Esophagus (tissue), 2 donors: Measurements from ENCODE around the gene PPP1R13L. TPM values are rescaled to one million over a fixed set of nuclear protein-coding genes. Genes with fewer than 3 reads are reported as not detected.

Experiments
- H3K27ac ChIP-seq, 2 donors: one replicate each; pipeline ENCODE4 v1.5.1; 2013; ENCODE audit warnings: low read depth in 2 of 2, mild to moderate bottlenecking in 2 of 2, inconsistent platforms in 1 of 2, low read length in 1 of 2, moderate library complexity in 1 of 2
- H3K27me3 ChIP-seq, 2 donors: one replicate each; pipeline ENCODE4 v1.6.1; 2013; ENCODE audit warnings: low read length in 2 of 2, control low read depth in 1 of 2, mild to moderate bottlenecking in 1 of 2; ENCODE audit not compliant: insufficient read depth in 2 of 2, control insufficient read depth in 1 of 2
- H3K36me3 ChIP-seq, 2 donors: one replicate each; pipeline ENCODE4 v1.6.1; 2013; ENCODE audit warnings: low read length in 1 of 2; ENCODE audit not compliant: control insufficient read depth in 2 of 2, insufficient read depth in 2 of 2
- H3K4me1 ChIP-seq, 2 donors: one replicate each; pipeline ENCODE4 v1.6.1; 2013; ENCODE audit warnings: low read length in 1 of 2; ENCODE audit not compliant: control insufficient read depth in 2 of 2, insufficient read depth in 2 of 2
- H3K4me3 ChIP-seq, 2 donors: one replicate each; pipeline ENCODE4 v1.5.1; 2013; ENCODE audit warnings: low read length in 2 of 2, mild to moderate bottlenecking in 2 of 2, low read depth in 1 of 2, moderate library complexity in 1 of 2
- H3K9me3 ChIP-seq, 2 donors: one replicate each; pipeline ENCODE4 v1.6.1; 2013; ENCODE audit warnings: mild to moderate bottlenecking in 2 of 2, low read depth in 1 of 2, low read length in 1 of 2, moderate library complexity in 1 of 2; ENCODE audit not compliant: control insufficient read depth in 2 of 2, insufficient read depth in 1 of 2
- WGBS, 2 donors: extraction: QIAGEN DNeasy Blood & Tissue Kit; methylation state at CpG; one replicate each; pipeline ENCODE4 v1.1.7; 2013; 5-methylcytosine and 5-hydroxymethylcytosine counted together
- polyA plus RNA-seq, 2 donors: library from polyadenylated mRNA; stranded (reverse); fragments of 200-250 nt; gene quantifications; one replicate each; pipeline ENCODE4 v1.2.3, GENCODE V29; 2013
- donor health status: healthy with polysubstance abuse.
- donor health status: Bipolar disorder and iron deficiency.

The PPP1R13L gene
- polyA plus RNA-seq, 2 donors = 163 to 233 TPM

DNA sequence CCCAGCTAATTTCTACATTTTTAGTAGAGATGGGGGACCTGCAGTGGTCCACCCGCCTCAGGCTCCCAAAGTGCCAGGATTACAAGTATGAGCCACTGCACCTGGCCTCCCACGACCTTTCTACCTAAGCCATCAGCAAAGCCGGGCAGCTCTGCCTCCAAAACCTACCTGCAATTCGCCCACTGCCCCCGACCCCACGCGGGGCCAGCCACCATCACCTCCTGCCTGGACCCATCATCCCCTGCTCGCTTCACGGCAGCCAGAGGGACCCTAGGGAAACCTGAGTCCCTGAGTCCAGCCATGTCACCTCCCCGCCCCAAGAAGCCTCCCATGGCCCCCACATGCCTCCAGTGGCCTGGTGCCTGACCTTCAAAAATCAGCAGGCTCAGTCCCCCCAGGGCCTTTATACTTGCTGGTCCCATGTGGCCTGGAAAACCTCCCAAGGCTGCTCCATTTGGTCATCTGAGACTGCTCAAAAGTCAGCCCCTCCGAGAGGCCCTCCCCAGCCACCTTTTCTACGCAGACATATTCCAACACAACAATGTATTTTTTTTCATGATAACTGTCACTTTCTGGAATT lies 46.6 kb downstream of the PPP1R13L start:
- peaks cover 0 to 38% of the 10 kb centered on the region in 2 donors for H3K36me3 ChIP-seq
- 92 to 93% methylated on average over 12 of the region's 12 CpGs for WGBS, 2 donors
- no peak overlapping the region for H3K27ac ChIP-seq

DNA sequence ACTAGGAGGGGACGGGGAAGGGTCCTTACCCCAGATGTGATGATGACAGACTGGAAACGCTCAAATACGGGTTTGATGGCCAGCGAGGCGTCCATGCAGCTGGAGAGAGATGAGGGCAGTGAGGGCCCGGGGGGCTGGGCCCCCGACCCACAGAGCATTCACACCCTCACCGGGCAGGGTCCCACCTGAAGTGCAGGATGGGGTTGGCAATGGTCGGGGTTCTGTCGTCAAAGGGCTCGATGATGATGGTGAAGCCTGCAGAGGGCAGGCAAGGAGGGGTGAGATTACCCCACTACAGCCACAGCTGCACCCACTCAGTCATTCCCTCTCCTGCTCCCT lies 47.5 kb downstream of the PPP1R13L start:
- Histone ChIP-seq H3K36me3 (peaks cover 0 to 39% of the 10 kb centered on the region in 2 donors), H3K4me1 (peaks cover 0 to 2% of the 10 kb centered on the region in 2 donors)
- WGBS, 2 donors = 89 to 91% methylated on average over 11 of the region's 11 CpGs

More for the DNA sequence above, 46.6 kb downstream of the PPP1R13L start:
- peaks cover 0 to 4% of the 10 kb centered on the region in 2 donors for H3K9me3 ChIP-seq
- no peaks in the 10 kb centered on the region for H3K27me3 ChIP-seq
- H3K4me3 ChIP-seq = no peak overlapping the region
- peaks cover 0 to 2% of the 10 kb centered on the region in 2 donors for H3K4me1 ChIP-seq

DNA sequence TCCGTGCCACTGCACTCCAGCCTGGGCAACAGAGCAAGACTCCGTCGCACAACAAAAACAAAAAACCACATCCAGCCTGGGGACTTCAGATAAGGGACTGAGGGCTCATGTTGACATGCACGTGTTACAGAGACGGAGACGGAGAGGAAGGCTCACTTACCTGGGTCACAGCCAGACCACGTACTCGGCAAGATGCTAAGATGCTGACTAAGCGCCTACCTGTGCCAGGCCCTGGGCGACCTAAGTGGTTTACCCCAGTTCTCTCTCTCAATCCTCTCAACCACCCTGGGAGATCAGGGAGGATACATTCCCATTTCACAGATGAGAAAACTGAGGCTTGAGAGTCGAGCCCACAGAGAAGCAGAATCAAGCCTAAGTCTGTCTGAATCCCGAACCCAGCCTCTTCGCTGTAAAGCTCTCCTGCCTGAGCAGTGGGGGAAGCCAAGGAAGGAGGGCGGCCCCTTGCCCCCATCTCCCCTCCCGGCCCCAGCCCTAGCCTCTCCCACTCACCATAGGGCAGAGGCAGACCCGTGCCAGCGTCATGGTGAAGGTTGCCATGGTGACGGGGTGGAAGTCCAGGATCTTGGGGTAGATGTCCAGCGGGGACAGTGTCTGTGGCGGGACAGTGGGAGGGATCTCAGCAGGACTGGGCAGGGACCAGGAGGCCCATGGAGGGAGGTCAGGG lies 48.0 kb downstream of the PPP1R13L start:
- peaks cover 4 to 41% of the 10 kb centered on the region in 2 donors for H3K36me3 ChIP-seq
- H3K4me3 ChIP-seq = no peak overlapping the region
- peaks cover 0 to 4% of the 10 kb centered on the region in 2 donors for H3K9me3 ChIP-seq
- H3K4me1 ChIP-seq = peaks cover 0 to 2% of the 10 kb centered on the region in 2 donors
- H3K27ac ChIP-seq = no peak overlapping the region
- WGBS, 2 donors = 87 to 88% methylated on average over 20 of the region's 20 CpGs
- H3K27me3 ChIP-seq = no peaks in the 10 kb centered on the region

More for the DNA sequence above, 47.5 kb downstream of the PPP1R13L start:
- H3K27me3 ChIP-seq = no peaks in the 10 kb centered on the region
- no peak overlapping the region for H3K27ac ChIP-seq
- no peak overlapping the region for H3K4me3 ChIP-seq
- H3K9me3 ChIP-seq = peaks cover 0 to 4% of the 10 kb centered on the region in 2 donors

DNA sequence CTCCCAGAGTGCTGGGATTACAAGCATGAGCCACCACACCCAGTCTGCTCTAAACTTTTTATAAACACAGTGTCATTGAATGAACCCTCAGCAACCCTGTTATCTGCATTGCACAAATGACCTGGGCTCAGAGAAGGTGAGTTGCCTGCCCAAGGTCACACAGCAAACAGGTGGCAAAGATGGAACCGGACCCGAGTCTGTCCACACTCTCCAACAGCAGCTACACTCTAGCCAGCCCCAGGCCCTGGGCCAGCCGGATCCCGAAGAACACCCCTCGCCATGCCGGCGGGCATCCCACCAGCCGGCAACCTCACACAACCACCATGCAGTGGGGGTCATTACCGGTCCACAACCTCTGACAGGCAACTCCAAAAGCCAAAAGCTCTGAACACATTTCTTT lies 49.0 kb downstream of the PPP1R13L start:
- WGBS, 2 donors = 96 to 97% methylated on average over 9 of the region's 9 CpGs
- Histone ChIP-seq H3K36me3 (peaks cover 7 to 44% of the 10 kb centered on the region in 2 donors), H3K27ac (no peak overlapping the region), H3K4me3 (no peak overlapping the region), H3K9me3 (peaks cover 0 to 4% of the 10 kb centered on the region in 2 donors), H3K4me1 (peaks cover 0 to 2% of the 10 kb centered on the region in 2 donors), H3K27me3 (no peaks in the 10 kb centered on the region)

DNA sequence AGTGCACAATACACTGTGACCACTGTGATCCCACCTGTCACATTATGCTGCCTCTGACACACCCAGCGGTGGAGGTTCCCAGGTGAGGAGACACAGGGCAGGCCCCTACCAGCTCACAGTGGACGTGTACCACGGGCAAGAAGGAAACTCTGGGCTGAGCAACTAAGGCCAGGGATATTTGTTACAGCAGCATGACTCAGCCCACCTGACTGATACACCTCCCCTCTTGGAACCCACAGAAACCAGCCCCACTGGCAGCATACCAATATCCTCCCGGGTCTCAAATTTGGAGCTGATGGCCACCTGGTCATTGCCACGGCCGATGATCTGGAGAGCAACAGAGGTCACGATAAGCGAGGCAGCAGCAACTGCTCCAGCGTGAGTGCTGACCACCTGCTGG lies 49.5 kb downstream of the PPP1R13L start:
- H3K4me1 ChIP-seq = peaks cover 0 to 2% of the 10 kb centered on the region in 2 donors
- no peak overlapping the region for H3K4me3 ChIP-seq
- no peaks in the 10 kb centered on the region for H3K27me3 ChIP-seq
- 95 to 97% methylated on average over 9 of the region's 9 CpGs for WGBS, 2 donors
- H3K27ac ChIP-seq = no peak overlapping the region
- peaks cover 7 to 45% of the 10 kb centered on the region in 2 donors for H3K36me3 ChIP-seq
- H3K9me3 ChIP-seq = peaks cover 0 to 4% of the 10 kb centered on the region in 2 donors

DNA sequence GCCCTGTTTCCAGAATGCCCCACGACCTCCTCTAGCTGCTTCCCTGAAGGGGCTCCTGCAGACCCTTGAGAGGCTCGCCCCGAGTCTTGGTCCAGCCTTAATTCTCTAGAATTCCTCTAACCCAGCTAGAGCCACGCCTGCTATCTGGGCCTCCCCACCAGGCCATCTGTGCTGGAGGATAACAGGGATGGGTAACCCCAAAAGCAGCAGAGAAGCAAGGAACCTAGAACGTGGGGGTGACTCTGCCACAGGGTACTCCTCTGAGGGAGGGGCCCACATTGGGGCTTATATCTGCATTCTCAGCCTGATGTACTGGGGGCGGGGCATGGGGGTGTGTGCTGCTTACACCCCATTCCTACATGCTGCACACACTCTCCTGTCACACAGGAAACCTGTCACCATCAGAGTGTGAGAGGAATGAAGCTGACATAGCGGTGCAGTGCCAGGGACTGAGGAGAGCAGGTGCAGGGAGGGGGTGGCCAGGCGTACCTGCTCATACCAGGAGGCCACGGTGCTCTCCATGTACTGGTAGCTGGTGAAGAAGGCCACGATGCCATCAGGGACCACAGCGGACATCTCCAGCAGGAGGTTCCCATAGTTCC lies 50.5 kb downstream of the PPP1R13L start:
- peaks cover 7 to 49% of the 10 kb centered on the region in 2 donors for H3K36me3 ChIP-seq
- 89 to 90% methylated on average over 11 of the region's 11 CpGs for WGBS, 2 donors

DNA sequence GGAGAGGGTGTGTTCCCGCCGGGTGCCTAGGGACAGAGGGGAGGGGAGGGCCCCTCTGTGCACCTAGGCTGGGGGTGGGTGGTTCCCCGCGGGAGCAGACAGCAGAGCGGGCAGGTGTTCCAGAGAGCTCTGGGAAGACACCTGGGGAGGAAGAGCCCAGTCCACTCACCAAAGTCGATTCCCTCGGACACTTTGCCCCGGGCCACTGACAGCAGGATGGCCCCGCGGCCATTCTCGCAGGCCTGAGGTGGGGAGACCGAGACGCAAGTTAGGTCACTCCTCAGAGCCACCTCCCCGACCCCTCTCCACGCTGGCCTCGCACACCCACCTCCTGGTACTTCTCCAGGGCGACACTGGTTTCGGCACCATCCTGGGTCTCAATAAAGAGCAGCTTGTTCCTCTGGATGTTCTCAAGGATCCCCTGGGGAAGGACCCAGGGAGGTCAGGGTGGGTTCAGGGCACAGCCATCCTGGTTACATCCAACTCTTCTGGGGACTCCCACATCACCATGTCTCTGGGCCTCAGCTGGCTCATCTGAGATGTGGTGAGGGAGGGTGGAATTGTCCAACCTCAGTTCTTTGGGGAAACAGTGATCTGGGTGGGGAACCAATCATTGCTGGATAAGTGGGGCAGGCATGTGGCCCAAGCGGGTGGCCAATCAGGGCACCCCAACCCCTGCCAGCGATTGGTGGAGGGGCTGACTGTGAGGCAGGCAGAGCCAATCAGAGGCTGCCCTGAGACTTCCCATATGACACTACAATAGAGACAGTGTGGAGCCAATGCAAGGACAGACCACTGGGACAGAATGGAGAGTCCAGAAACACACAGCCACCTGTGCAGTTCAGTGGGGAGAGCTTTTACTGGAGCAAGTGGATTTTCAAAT lies 51.7 kb downstream of the PPP1R13L start:
- peaks cover 7 to 46% of the 10 kb centered on the region in 2 donors for H3K36me3 ChIP-seq

More for the DNA sequence above, 50.5 kb downstream of the PPP1R13L start:
- Histone ChIP-seq H3K27me3 (no peaks in the 10 kb centered on the region), H3K4me1 (peaks cover 0 to 2% of the 10 kb centered on the region in 2 donors), H3K27ac (no peak overlapping the region), H3K9me3 (peaks cover 0 to 4% of the 10 kb centered on the region in 2 donors), H3K4me3 (no peak overlapping the region)

DNA sequence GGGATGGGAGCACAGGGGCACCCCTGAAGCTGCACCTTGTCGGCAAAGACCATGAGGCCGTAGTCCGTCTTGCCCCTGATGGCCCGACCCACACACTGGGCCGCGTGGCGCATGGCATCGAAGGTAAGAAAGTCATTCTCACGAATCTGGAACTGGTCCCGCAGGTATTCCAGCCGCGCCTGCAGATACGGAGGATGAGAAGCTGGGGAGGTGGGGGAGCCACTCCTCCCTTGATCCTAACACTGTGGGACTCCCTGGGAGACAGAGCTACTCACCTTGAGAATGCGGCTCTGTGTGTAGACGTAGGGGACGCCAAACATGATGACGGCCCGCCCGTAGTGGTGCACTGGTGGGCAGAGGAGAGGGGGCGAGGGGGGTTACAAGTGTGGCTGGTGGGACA lies 52.4 kb downstream of the PPP1R13L start:
- no peak overlapping the region for H3K4me3 ChIP-seq
- peaks cover 0 to 4% of the 10 kb centered on the region in 2 donors for H3K9me3 ChIP-seq
- no peak overlapping the region for H3K27ac ChIP-seq
- H3K36me3 ChIP-seq = peaks cover 7 to 49% of the 10 kb centered on the region in 2 donors
- no peaks in the 10 kb centered on the region for H3K27me3 ChIP-seq
- 86 to 88% methylated on average over 20 of the region's 20 CpGs for WGBS, 2 donors
- peaks cover 0 to 2% of the 10 kb centered on the region in 2 donors for H3K4me1 ChIP-seq

More for the DNA sequence above, 51.7 kb downstream of the PPP1R13L start:
- peaks cover 0 to 4% of the 10 kb centered on the region in 2 donors for H3K9me3 ChIP-seq
- H3K4me3 ChIP-seq = no peak overlapping the region
- H3K27ac ChIP-seq = no peak overlapping the region
- WGBS, 2 donors = 91 to 94% methylated on average over 17 to 20 of the region's 20 CpGs
- H3K4me1 ChIP-seq = peaks cover 0 to 2% of the 10 kb centered on the region in 2 donors
- no peaks in the 10 kb centered on the region for H3K27me3 ChIP-seq

DNA sequence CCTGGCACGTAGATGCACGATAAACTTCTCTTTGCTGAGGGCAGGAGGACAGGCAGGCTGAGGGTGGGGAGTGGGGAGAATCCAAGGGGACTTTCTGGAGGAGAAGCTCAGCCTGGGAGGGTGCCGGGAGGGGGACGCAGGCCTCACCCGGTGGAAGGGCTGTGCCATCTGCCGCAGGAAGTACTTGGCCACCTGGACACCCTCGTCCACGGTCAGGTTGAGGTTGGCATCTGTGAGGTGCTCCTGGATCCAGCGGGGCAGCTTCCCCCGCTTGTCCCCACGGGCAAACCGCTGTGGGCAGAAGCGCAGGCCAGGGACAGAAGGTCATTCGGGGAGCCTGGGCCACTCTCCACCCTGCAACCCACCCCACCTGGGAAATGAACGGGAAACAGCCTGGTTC lies 52.8 kb downstream of the PPP1R13L start:
- H3K4me3 ChIP-seq = no peak overlapping the region
- peaks cover 0 to 4% of the 10 kb centered on the region in 2 donors for H3K9me3 ChIP-seq
- H3K4me1 ChIP-seq = peaks cover 0 to 2% of the 10 kb centered on the region in 2 donors
- peaks cover 7 to 49% of the 10 kb centered on the region in 2 donors for H3K36me3 ChIP-seq
- no peak overlapping the region for H3K27ac ChIP-seq
- WGBS, 2 donors = 89 to 90% methylated on average over 15 of the region's 15 CpGs
- no peaks in the 10 kb centered on the region for H3K27me3 ChIP-seq
